HCT116 (cell line): ENCODE results near the gene RAET1L. TPM values are rescaled to one million over a fixed set of nuclear protein-coding genes. Genes with fewer than 3 reads are reported as not detected.
"Not testable (repeated sequence)": the region's sequence is repeated elsewhere in the genome, so short reads cannot be mapped to it uniquely, and the experiment has no call there.

Experiments used
- ATAC-seq: fragments of 200-7000 bp; cut with Tn5 transposase; 2 replicates; pipeline ENCODE4 v1.9.1; 2020; ENCODE audit warnings: mild to moderate bottlenecking, moderate library complexity
- BruUV-seq: library from RNA; stranded (reverse); fragments of 400-500 nt; replicated peaks from 2 replicates; lab custom pipeline; 2021; lab: Mats Ljungman, UMichigan
- CTCF ChIA-PET: fragments of 300-600 bp; sonication (Branson Sonifier 250); formaldehyde crosslinking; loops from one replicate; lab custom pipeline; 2021; ENCODE audit warnings: antibody characterized with exemption; lab: Charles Lee
- POLR2A ChIA-PET: fragments of 300-600, 350-600 bp; sonication (Branson Sonifier 250); formaldehyde crosslinking; loops from one replicate; lab custom pipeline; 2021; ENCODE audit warnings: antibody characterized with exemption; lab: Charles Lee
- RAD21 ChIA-PET, 2 experiments: fragments of 300-600 bp; sonication (Branson Sonifier 250); formaldehyde crosslinking; loops; one replicate each; lab custom pipeline; 2023; ENCODE audit warnings: low total read pairs in 2 of 2; ENCODE audit not compliant: uncharacterized antibody in 2 of 2, unreplicated experiment in 2 of 2, low non-redundant PET in 1 of 2; lab: Charles Lee
- DNase-seq: peaks from one replicate; pipeline ENCODE4 v3.0.0-alpha.2; 2010; ENCODE audit warnings: low read depth, low spot score
- H2AFZ ChIP-seq: fragments of 200-600 bp; shearing (Covaris generic), sonication (generic); 2 replicates; pipeline ENCODE4 v1.6.1; 2017; ENCODE audit warnings: low read depth, mixed run types, mixed read lengths, antibody characterized with exemption, low read length; ENCODE audit not compliant: poor library complexity, severe bottlenecking
- H3K27ac ChIP-seq: 2 replicates; pipeline ENCODE4 v1.5.1; 2012; ENCODE audit warnings: low read depth, low read length
- H3K27me3 ChIP-seq: fragments of 200-600 bp; sonication (generic); 2 replicates; pipeline ENCODE4 v1.6.1; 2016; ENCODE audit warnings: mixed run types, low read length, mixed read lengths; ENCODE audit not compliant: insufficient read depth
- H3K36me3 ChIP-seq, 2 experiments: fragments of 200-500 bp in 1 of 2; fragments of 200-600 bp in 1 of 2; sonication (Bioruptor generic) in 1 of 2; sonication (generic) in 1 of 2; 2 replicates each; pipeline versions ENCODE4 v1.5.1 to v1.6.1; 2014 to 2016; ENCODE audit warnings: low read length in 2 of 2, inconsistent platforms in 1 of 2, mixed read lengths in 1 of 2, mixed run types in 1 of 2; ENCODE audit not compliant: insufficient read depth in 2 of 2, control insufficient read depth in 1 of 2
- H3K4me1 ChIP-seq, 2 experiments: fragments of 200-600 bp in 1 of 2; sonication (generic) in 1 of 2; 2 replicates each; pipeline versions ENCODE4 v1.5.1 to v1.6.1; 2012 to 2017; ENCODE audit warnings: low read length in 2 of 2, inconsistent platforms in 1 of 2, mild to moderate bottlenecking in 1 of 2, mixed read lengths in 1 of 2, mixed run types in 1 of 2, moderate library complexity in 1 of 2; ENCODE audit not compliant: insufficient read depth in 2 of 2, control insufficient read depth in 1 of 2
- H3K4me2 ChIP-seq: fragments of 200-600 bp; sonication (generic); 2 replicates; pipeline ENCODE4 v1.6.1; 2017; ENCODE audit warnings: mixed run types, low read length, mixed read lengths
- H3K4me3 ChIP-seq, 2 experiments: fragments of 200-600 bp in 1 of 2; sonication (generic) in 1 of 2; replicated peaks in 1 of 2; 2 replicates each; pipeline ENCODE4 v1.5.1; 2011 to 2016; ENCODE audit warnings: low read length in 2 of 2, control low read depth in 1 of 2, low read depth in 1 of 2, mild to moderate bottlenecking in 1 of 2, mixed read lengths in 1 of 2, mixed run types in 1 of 2
- H3K79me2 ChIP-seq: fragments of 200-600 bp; sonication (generic); 2 replicates; pipeline ENCODE4 v1.6.1; 2017; ENCODE audit warnings: mild to moderate bottlenecking, mixed run types, low read length, moderate library complexity, mixed read lengths; ENCODE audit not compliant: insufficient read depth
- H3K9ac ChIP-seq: fragments of 200-600 bp; sonication (generic); 2 replicates; pipeline ENCODE4 v1.6.1; 2016; ENCODE audit warnings: low read length, mixed read lengths
- H3K9me2 ChIP-seq: fragments of 200-600 bp; sonication (generic), shearing (Covaris generic); 2 replicates; pipeline ENCODE4 v1.6.1; 2017; ENCODE audit warnings: mixed run types, mild to moderate bottlenecking, moderate library complexity; ENCODE audit not compliant: insufficient read depth
- H3K9me3 ChIP-seq, 2 experiments: fragments of 200-500 bp in 1 of 2; fragments of 200-600 bp in 1 of 2; sonication (Bioruptor generic) in 1 of 2; sonication (generic) in 1 of 2; 2 replicates each; pipeline ENCODE4 v1.6.1; 2014 to 2017; ENCODE audit warnings: low read length in 2 of 2, mixed read lengths in 2 of 2, inconsistent platforms in 1 of 2, low read depth in 1 of 2, mild to moderate bottlenecking in 1 of 2, mixed run types in 1 of 2, moderate library complexity in 1 of 2; ENCODE audit not compliant: control insufficient read depth in 1 of 2, insufficient read depth in 1 of 2
- H4K20me1 ChIP-seq: fragments of 200-600 bp; sonication (generic), shearing (Covaris generic); 2 replicates; pipeline ENCODE4 v1.6.1; 2017; ENCODE audit warnings: mixed run types, mild to moderate bottlenecking, moderate library complexity; ENCODE audit not compliant: insufficient read depth
- CBX3 ChIP-seq: IDR thresholded peaks from 2 replicates; pipeline ENCODE4 v1.6.1; 2012; ENCODE audit warnings: low read depth
- CEBPB ChIP-seq: IDR thresholded peaks from 2 replicates; pipeline ENCODE4 v1.6.1; 2012; ENCODE audit warnings: low read depth
- EGR1 ChIP-seq: IDR thresholded peaks from 2 replicates; pipeline ENCODE4 v1.6.1; 2012; ENCODE audit warnings: low read depth
- EZH2 ChIP-seq: fragments of 200-600 bp; sonication (generic); IDR thresholded peaks from 2 replicates; pipeline ENCODE4 v1.6.1; 2017; ENCODE audit warnings: antibody characterized with exemption, mixed run types
- EZH2phosphoT487 ChIP-seq: fragments of 200-600 bp; IDR thresholded peaks from 2 replicates; pipeline ENCODE4 v1.6.1; 2018; ENCODE audit warnings: antibody characterized with exemption, borderline replicate concordance
- FOSL1 ChIP-seq: IDR thresholded peaks from 2 replicates; pipeline ENCODE4 v1.6.1; 2012; ENCODE audit warnings: low read depth
- POLR2AphosphoS5 ChIP-seq: IDR thresholded peaks from 2 replicates; pipeline ENCODE4 v1.6.1; 2011; ENCODE audit warnings: mild to moderate bottlenecking, low read depth, low read length, moderate library complexity
- RAD21 ChIP-seq: IDR thresholded peaks from 2 replicates; pipeline ENCODE4 v1.6.1; 2012; ENCODE audit warnings: low read depth, mild to moderate bottlenecking
- REST ChIP-seq: IDR thresholded peaks from 2 replicates; pipeline ENCODE4 v1.6.1; 2012; ENCODE audit warnings: low read depth
- SIN3A ChIP-seq: IDR thresholded peaks from 2 replicates; pipeline ENCODE4 v1.6.1; 2012; ENCODE audit warnings: low read depth
- YY1 ChIP-seq: IDR thresholded peaks from 2 replicates; pipeline ENCODE4 v1.6.1; 2011; ENCODE audit warnings: low read length, low read depth, moderate library complexity, mild to moderate bottlenecking; ENCODE audit not compliant: insufficient replicate concordance; ENCODE audit errors: extremely low read depth
- ZBTB33 ChIP-seq: IDR thresholded peaks from 2 replicates; pipeline ENCODE4 v1.6.1; 2011; ENCODE audit warnings: mild to moderate bottlenecking, low read length, moderate library complexity; ENCODE audit not compliant: insufficient replicate concordance; ENCODE audit errors: extremely low read depth
- ZFX ChIP-seq: fragments of 450-650 bp; IDR thresholded peaks from 2 replicates; pipeline ENCODE4 v1.6.1; 2017
- ZNF274 ChIP-seq: fragments of 200-500 bp; sonication (Bioruptor generic); IDR thresholded peaks from 2 replicates; pipeline ENCODE4 v1.6.1; 2014; ENCODE audit warnings: mild to moderate bottlenecking, low read depth, low read length, inconsistent platforms
- intact Hi-C: fragments of 100-400 bp; cut with micrococcal nuclease; formaldehyde crosslinking; loops from 2 replicates; pipeline ENCODE4 v1.10.0; 2022
- total RNA-seq: library from RNA; stranded (reverse); gene quantifications from one replicate; pipeline ENCODE4 v1.2.1, GENCODE V29; 2021; ENCODE audit not compliant: unreplicated experiment

The RAET1L gene
- total RNA-seq, 1 experiment from 2014 or later = 1.5 TPM

- peak overlapping the region; percentile 84 for H2AFZ ChIP-seq
- no peaks in the 10 kb centered on the region for H3K9me3 ChIP-seq
- H3K79me2 ChIP-seq = no peaks in the 10 kb centered on the region
- ChIA-PET RAD21 (no interaction called here), CTCF (interaction anchor here (1.6 kb wide), 1 partner anchor 261 kb away, joined by 3 read pairs; no protein-coding TSS in a partner anchor), POLR2A (no interaction called here)
- no TSS peak for BruUV-seq
- DNase-seq (no peak), ATAC-seq (no peak)
- H4K20me1 ChIP-seq = no peaks in the 10 kb centered on the region
- peaks cover 20 to 52% of the 10 kb centered on the region in 2 experiments for H3K4me1 ChIP-seq
- H3K9me2 ChIP-seq = no peaks in the 10 kb centered on the region
- intact Hi-C loops = no loop called here
- no peak overlapping the region for H3K4me3 ChIP-seq
- H3K36me3 ChIP-seq = no peaks in the 10 kb centered on the region
- TF ChIP-seq POLR2AphosphoS5 (no peak), EZH2phosphoT487 (no peak), REST (no peak), YY1 (no peak), ZBTB33 (no peak), SIN3A (no peak), EZH2 (no peak), ZFX (no peak), ZNF274 (no peak), EGR1 (no peak), CEBPB (no peak), RAD21 (no peak), FOSL1 (no peak), CBX3 (no peak)
- H3K27ac ChIP-seq = no peak overlapping the region
- no peak overlapping the region for H3K4me2 ChIP-seq
- H3K27me3 ChIP-seq = no peaks in the 10 kb centered on the region
- H3K9ac ChIP-seq = no peak overlapping the region
Measured at GRCh38 chr6:150075034-150075421, 49.7 kb upstream of the RAET1L start.

GRCh38 chr6:150074396-150075033 is 49.2 kb upstream of the RAET1L start:
- H3K9me2 ChIP-seq, ATAC-seq, DNase-seq, H3K4me2 ChIP-seq, POLR2A ChIA-PET, H3K9me3 ChIP-seq, H3K4me3 ChIP-seq, H3K36me3 ChIP-seq, H3K9ac ChIP-seq, H3K79me2 ChIP-seq, RAD21 ChIA-PET, H2AFZ ChIP-seq, H4K20me1 ChIP-seq, BruUV-seq, H3K27me3 ChIP-seq, H3K27ac ChIP-seq: not testable (repeated sequence)
- CTCF ChIA-PET = interaction anchor here (0.9 kb wide), 1 partner anchor 260 kb away, joined by 3 read pairs; no protein-coding TSS in a partner anchor
- intact Hi-C loops = loop anchor here (5.0 kb wide), 2 partner anchors 67 to 343 kb away; no protein-coding TSS in a partner anchor
- peaks cover 22 to 57% of the 10 kb centered on the region in 2 experiments for H3K4me1 ChIP-seq
